GM19372 (cell line): ENCODE data around the gene BRIP1.

ENCODE experiments used
- ATAC-seq: cut with Tn5 transposase; IDR thresholded peaks from one replicate; pipeline ENCODE4 v1.9.1; 2021; ENCODE audit warnings: mild to moderate bottlenecking, low read depth, moderate library complexity; ENCODE audit not compliant: unreplicated experiment

BRIP1 gene

DNA sequence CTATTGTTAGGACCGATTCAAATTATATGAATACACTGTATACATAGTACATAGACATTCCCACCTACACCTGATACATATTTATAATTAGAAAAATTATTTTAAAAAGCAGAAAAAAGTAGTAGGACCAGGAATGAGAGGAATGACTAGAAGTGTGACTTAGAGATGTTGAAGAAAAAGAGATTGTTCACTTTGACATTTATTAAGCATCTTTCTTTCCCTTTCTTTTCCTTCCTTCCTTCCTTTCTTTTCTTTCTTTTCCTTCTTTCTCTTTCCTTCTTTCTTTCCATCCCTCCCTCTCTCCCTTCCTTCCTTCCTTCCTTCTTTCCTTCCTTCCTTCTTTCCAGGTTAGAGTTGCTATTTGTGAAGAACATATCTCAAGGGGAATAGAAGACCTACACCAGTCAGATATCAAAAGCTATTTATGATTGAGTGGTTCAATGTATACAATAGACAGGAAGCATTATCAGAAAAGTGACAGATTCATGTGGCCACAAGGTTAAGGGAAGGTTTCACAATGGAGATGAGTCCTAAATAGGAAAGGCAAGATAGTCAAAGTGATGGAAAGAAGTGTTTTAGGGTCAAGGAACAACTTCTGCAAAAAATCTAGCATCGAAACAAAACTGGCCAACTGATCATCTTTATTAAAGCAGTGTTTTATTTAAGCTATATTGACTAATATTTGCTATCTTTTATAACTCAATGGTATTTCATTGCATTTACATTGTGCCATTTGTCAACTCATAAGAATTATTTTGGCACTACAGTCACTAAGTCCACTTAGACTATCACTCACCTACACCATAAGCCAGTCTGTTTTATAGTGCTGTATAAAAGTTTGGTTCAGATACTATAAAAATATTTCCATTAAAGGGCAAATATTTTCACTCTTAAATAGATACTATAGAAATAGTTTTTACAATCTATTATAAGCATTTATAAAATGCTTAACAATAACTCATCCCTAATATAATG lies 218.2 kb downstream of the BRIP1 start:
- ATAC-seq, result no peak

DNA sequence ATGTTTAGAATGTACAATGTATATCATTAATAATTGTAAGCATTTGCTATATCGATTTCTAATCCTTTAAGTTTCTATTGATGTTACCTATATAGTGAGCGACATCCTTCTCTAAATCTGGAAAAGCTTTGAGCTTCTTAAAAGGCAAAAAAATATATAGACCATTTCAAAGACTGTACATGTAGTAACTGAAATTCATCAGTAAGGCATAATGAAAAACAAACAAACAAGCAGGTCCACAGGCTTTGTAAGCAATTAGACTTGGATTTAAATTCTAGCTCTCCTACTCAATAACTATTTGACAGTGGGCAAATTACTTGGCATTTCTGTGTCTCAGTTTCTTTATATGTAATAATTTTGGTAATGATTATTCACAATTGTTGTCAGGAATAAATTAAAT lies 220.6 kb downstream of the BRIP1 start:
- ATAC-seq, result no peak

GRCh38 chr17:61641715-61642114 lies 221.6 kb downstream of the BRIP1 start:
- ATAC-seq, result no peak

GRCh38 chr17:61641084-61641483 lies 222.2 kb downstream of the BRIP1 start:
- ATAC-seq, result no peak

DNA sequence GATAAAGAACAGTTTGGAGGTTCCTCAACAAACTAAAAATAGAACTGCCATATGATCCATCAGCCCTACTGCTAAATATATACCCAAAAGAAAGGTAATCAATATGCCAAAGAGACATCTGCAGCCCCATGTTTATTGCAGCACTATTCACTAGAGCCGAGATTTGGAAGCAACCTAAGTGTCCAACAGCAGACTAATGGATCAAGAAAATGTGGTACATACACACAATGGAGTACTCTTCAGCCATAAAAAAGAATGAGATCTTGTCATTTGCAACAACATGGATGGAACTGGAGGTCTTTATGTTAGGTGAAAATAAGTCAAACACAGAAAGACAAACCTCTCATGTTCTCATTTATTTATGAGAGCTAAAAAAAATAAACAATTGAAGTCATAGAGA lies 223.5 kb downstream of the BRIP1 start:
- no peak for ATAC-seq

DNA sequence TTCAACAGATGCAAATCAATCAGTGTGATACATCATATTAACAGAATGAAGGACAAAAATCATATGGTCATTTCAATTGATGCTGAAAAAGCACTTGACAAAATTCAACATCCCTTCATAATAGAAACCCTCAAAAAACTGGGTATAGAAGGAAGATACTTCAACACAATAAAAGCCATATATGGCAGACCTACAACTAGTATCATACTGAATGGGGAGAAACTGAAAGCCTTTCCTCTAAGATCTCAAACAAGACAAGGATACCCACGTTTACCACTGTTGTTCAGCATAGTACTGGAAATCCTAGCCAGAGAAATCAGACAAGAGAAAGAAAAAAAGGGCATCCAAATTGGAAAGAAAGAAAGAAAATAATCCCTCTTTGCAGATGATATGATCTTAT lies 225.2 kb downstream of the BRIP1 start:
- no peak for ATAC-seq

DNA sequence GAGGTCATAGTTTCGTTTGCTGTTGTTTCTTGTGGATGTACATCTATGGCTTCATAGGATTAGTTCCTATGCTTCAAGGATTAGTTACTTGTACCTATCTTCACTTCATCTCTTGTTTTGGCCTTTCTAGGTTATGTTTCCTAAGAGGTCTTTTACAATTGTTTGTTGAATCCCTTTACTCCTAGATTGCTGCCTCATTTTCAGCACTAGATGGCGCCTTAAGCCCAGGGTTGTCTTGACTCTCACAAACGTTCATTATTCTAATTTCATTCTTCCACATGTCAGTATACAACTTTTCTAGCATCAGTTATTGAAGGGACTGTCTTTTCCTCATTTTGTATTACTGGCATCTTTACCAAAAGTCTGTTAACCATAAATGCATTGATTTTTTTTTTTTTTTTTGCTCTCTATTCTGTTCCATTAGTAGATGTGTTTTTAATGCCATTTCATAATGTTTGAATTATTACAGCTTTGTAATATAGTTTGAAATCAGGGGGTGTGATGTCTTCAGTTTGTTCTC lies 227.4 kb downstream of the BRIP1 start:
- no peak for ATAC-seq

GRCh38 chr17:61634942-61635538 lies 228.3 kb downstream of the BRIP1 start:
- no peak for ATAC-seq

DNA sequence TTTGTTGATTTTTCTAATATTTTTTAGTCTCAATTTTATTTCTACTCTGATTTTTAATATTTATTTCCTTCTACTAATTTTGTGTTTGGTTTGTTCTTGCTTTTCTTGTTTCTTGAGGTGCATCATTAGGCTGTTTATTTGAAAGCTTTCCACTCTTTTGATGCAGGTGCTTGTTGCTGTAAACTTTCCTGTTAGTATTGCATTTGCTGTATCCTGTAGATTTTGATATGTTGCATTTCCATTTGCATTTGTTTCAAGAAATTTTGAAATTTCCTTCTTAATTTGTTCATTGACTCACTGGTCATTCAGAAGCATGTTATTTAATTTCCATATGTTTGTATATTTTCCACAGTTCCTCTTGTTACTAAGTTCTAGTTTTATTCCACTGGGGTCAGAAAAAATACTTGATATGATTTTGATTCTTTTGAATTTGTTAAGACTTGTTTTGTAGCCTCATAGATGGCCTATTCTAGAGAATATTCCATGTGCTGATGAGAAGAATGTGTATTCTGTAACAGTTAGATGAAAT lies 229.3 kb downstream of the BRIP1 start:
- no peak for ATAC-seq

DNA sequence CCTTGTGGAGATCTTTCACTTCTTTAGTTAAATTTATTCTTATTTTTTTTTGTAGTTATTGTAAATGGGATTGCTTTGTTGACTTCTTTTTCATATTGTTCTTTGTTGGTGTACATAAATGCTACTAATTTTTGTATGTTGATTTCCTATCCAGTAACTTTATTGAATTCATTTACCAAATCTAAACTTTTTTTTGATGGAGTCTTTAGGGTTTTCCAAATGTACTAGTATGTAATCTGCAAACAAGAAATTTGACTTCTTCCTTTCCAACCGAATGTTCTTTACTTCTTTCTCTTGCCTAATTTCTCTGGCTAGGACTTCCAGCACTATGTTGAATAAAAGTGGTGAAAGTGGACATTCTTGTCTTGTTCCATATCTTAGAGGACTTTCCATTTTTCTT lies 230.5 kb downstream of the BRIP1 start:
- no peak for ATAC-seq

GRCh38 chr17:61631800-61632199 lies 231.5 kb downstream of the BRIP1 start:
- ATAC-seq, result no peak
